ENCODE measurements around the gene NR2E3. TPM values are rescaled to one million over a fixed set of nuclear protein-coding genes. Genes with fewer than 3 reads are reported as not detected.

The NR2E3 gene
- total and polyA plus RNA-seq, 2 of the 13 experiments (the other 11 are each of a cell fraction or from before 2014, with no cell fraction given), result not detected

DNA sequence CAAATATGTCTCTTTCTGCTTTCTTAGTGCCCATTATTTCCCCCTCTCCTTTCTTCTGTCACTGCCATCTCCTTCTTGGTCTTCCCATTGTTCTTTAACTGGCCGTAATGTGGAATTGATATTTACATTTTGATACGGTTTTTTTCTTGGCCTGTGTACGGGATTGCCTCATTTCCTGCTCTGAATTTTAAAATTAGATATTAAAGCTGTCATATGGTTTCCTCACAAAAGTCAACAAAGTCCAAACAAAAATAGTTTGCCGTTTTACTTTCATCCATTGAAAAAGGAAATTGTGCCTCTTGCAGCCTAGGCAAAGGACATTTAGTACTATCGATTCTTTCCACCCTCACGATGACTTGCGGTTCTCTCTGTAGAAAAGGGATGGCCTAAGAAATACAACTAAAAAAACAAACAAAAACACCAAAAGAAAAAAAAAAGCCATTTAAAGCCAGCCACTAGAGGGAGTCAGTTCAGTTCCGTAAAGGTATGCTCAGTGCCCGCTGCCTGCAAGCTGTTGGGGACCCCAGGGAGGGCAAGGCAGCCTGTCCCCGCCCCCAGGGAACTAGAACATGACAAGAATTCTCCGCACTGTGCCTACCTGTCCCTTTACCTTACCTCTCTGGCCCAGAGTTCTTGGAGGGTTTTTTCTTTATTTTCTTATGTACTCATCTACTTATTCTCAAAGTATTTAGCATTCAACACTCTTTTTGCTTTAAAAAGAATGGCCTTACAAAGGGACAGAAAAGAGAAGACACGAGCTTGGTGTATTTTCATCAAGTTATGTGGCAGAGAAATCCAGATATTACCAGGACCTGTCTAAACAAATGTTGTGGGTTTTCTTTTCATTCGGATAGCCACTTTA, 30.0 kb upstream of the NR2E3 start:
- Histone ChIP-seq H3K36me3 (replicated peaks in 1 of 2; ENCODE audit: control insufficient read depth in 1 of 2, insufficient read depth in 2 of 2, low read length in 2 of 2) (no peaks in the 10 kb centered on the region), H3K4me1 (ENCODE audit: insufficient read depth, low read length) (no peaks in the 10 kb centered on the region), H3K4me3 (replicated peaks in 1 of 3; ENCODE audit: insufficient read depth in 1 of 3, low read depth in 2 of 3, low read length in 3 of 3) (no peak overlapping the region), H3K9me3 (ENCODE audit: low read length) (no peaks in the 10 kb centered on the region), H4K20me1 (ENCODE audit: insufficient read depth, low read length) (no peaks in the 10 kb centered on the region), H3K9ac (ENCODE audit: insufficient read depth, low read depth, low read length) (no peak overlapping the region), H2AFZ (ENCODE audit: low read length) (no peak overlapping the region), H3K27me3 (ENCODE audit: control insufficient read depth in 1 of 2, insufficient read depth in 2 of 2, low read length in 2 of 2) (peaks cover 5 to 23% of the 10 kb centered on the region in 2 experiments; a peak in 3 of 5 replicates), H3K4me2 (ENCODE audit: low read depth, low read length) (no peak overlapping the region), H3K27ac (ENCODE audit: extremely low read length, insufficient read depth, low read length) (no peak overlapping the region), H3K79me2 (ENCODE audit: insufficient read depth, low read length) (no peaks in the 10 kb centered on the region)
- ATAC-seq, result peak; percentile 78
- POLR2A ChIA-PET, result no interaction called here
- peak; percentile 44 for FAIRE-seq
- 10% methylated on average over 13 of the region's 13 CpGs for WGBS (ENCODE audit: low lambda C conversion rate)
- in situ Hi-C loops (cut with HindIII; ENCODE audit: extremely low pct_ligation_motif_present, low pct_unique_long_range_greater_than_20kb), result no loop called here
- CTCF ChIA-PET (ENCODE audit: low intra/inter-chr PET ratio, low total read pairs), result interaction anchor here (0.6 to 2.0 kb wide), 2 partner anchors 28 to 36 kb away, joined by 3 to 7 read pairs; no protein-coding TSS in a partner anchor
- TF ChIP-seq, protein P1, sequence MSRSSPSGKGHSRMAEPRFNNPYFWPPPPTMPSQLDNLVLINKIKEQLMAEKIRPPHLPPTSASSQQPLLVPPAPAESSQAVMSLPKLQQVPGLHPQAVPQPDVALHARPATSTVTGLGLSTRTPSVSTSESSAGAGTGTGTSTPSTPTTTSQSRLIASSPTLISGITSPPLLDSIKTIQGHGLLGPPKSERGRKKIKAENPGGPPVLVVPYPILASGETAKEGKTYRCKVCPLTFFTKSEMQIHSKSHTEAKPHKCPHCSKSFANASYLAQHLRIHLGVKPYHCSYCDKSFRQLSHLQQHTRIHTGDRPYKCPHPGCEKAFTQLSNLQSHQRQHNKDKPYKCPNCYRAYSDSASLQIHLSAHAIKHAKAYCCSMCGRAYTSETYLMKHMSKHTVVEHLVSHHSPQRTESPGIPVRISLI (CRISPR knock-in tag; IDR thresholded peaks at IDR 0.05; ENCODE audit: borderline replicate concordance), result peak; percentile 80
- TF ChIP-seq CTCF (CRISPR knock-in tag; IDR thresholded peaks at IDR 0.05) (peak; percentile 72), AGO1 (IDR thresholded peaks at IDR 0.05; ENCODE audit: low read depth, low read length, poor library complexity, severe bottlenecking) (no peak), STAG1 (CRISPR knock-in tag; IDR thresholded peaks at IDR 0.05) (peak; percentile 26), SMC3 (IDR thresholded peaks at IDR 0.05; ENCODE audit: low read length) (0 out of 2 replicates have a peak, but pooled peaks have one; percentile 24), XRCC5 (optimal IDR thresholded peaks at IDR 0.05; ENCODE audit: low read length) (peak; percentile 63)
- no TSS peak for BruUV-seq (replicated peaks)
- intact Hi-C loops (cut with micrococcal nuclease; ENCODE audit: unreplicated experiment), result no loop called here
- DNase-seq (ENCODE audit: low spot score), result peak; percentile 45

Data from HepG2 (cell line).